Activated naive CD4-positive, alpha-beta T cell treated with anti-CD3 and anti-CD28 coated beads, Interleukin-2, amount 50 U/mL, for 16 hours (primary cell): Measurements from ENCODE around the gene SPON1.
"Not testable (repeated sequence)": the region's sequence is repeated elsewhere in the genome, so short reads cannot be mapped to it uniquely, and the experiment has no call there.

ENCODE experiments used
- DNase-seq: peaks from one replicate; pipeline ENCODE4 v3.0.0-alpha.2; 2020

The SPON1 gene

GRCh38 chr11:13984616-13985450 lies 22.3 kb downstream of the SPON1 start:
- no peak for DNase-seq

- DNase-seq = not testable (repeated sequence)
Observed at GRCh38 chr11:13986695-13987094, 24.2 kb downstream of the SPON1 start.

GRCh38 chr11:13992158-13992856 lies 29.8 kb downstream of the SPON1 start:
- not testable (repeated sequence) for DNase-seq

- no peak for DNase-seq
Observed at GRCh38 chr11:13993096-13993765, 30.7 kb downstream of the SPON1 start.

GRCh38 chr11:13997881-13998280 lies 35.4 kb downstream of the SPON1 start:
- no peak for DNase-seq

GRCh38 chr11:13999704-14000103 lies 37.2 kb downstream of the SPON1 start:
- DNase-seq = no peak

GRCh38 chr11:14001597-14001996 lies 39.1 kb downstream of the SPON1 start:
- no peak for DNase-seq

GRCh38 chr11:14007566-14007965 lies 45.0 kb downstream of the SPON1 start:
- no peak for DNase-seq

- DNase-seq = no peak
Observed at GRCh38 chr11:14010665-14011064, 48.1 kb downstream of the SPON1 start.

- DNase-seq = no peak
Observed at GRCh38 chr11:14012846-14013245, 50.3 kb downstream of the SPON1 start.

GRCh38 chr11:14015711-14016110 lies 53.2 kb downstream of the SPON1 start:
- no peak for DNase-seq

- DNase-seq = no peak
Observed at GRCh38 chr11:14018441-14018840, 55.9 kb downstream of the SPON1 start.

- no peak for DNase-seq
Observed at GRCh38 chr11:14021738-14022137, 59.2 kb downstream of the SPON1 start.

- DNase-seq = no peak
Observed at GRCh38 chr11:14022251-14022650, 59.7 kb downstream of the SPON1 start.

- DNase-seq = no peak
Observed at GRCh38 chr11:14022821-14023220, 60.3 kb downstream of the SPON1 start.

- no peak for DNase-seq
Observed at GRCh38 chr11:14026961-14027360, 64.4 kb downstream of the SPON1 start.

GRCh38 chr11:14027525-14027924 lies 65.0 kb downstream of the SPON1 start:
- DNase-seq = no peak

- no peak for DNase-seq
Observed at GRCh38 chr11:14029440-14029839, 66.9 kb downstream of the SPON1 start.

GRCh38 chr11:14029971-14030920 lies 67.7 kb downstream of the SPON1 start:
- DNase-seq = no peak

- not testable (repeated sequence) for DNase-seq
Observed at GRCh38 chr11:14035526-14035925, 73.0 kb downstream of the SPON1 start.

- DNase-seq = no peak
Observed at GRCh38 chr11:14036469-14036868, 73.9 kb downstream of the SPON1 start.

- DNase-seq = no peak
Observed at GRCh38 chr11:14041040-14041439, 78.5 kb downstream of the SPON1 start.

GRCh38 chr11:14041565-14041964 lies 79.0 kb downstream of the SPON1 start:
- DNase-seq = no peak
